ENCODE results near the gene BNC2.

- TF ChIP-seq CTCF (IDR thresholded peaks at IDR 0.05) (no peak), EZH2phosphoT487 (IDR thresholded peaks at IDR 0.05) (no peak), EZH2 (IDR thresholded peaks at IDR 0.05) (no peak)
Measured at GRCh38 chr9:16413509-16414016, 456.9 kb downstream of the BNC2 start.
